K562 (cell line): ENCODE measurements around the gene BCO2. TPM values are rescaled to one million over a fixed set of nuclear protein-coding genes. Genes with fewer than 3 reads are reported as not detected.

Experiments used
- CHD4 ChIP-seq: fragments of 200-600 bp; sonication (generic); IDR thresholded peaks from 3 replicates; pipeline ENCODE4 v1.6.1; 2012; ENCODE audit warnings: low read depth, mild to moderate bottlenecking, mixed read lengths, low read length, inconsistent platforms; ENCODE audit not compliant: insufficient read depth, insufficient replicate concordance, poor library complexity, severe bottlenecking
- FOXA1 ChIP-seq: fragments of 450-650 bp; IDR thresholded peaks from 2 replicates; pipeline ENCODE4 v1.6.1; 2016; ENCODE audit warnings: mild to moderate bottlenecking, borderline replicate concordance
- GTF2F1 ChIP-seq: IDR thresholded peaks from 2 replicates; pipeline ENCODE4 v1.6.1; 2011; ENCODE audit warnings: low read depth, low read length, improper control_type of control experiment
- HNRNPK ChIP-seq: fragments of 200-400 bp; formaldehyde crosslinking; IDR thresholded peaks from one replicate; pipeline ENCODE4 v1.6.1; 2018; ENCODE audit warnings: mild to moderate bottlenecking, low read depth, low read length; ENCODE audit not compliant: poor library complexity, severe bottlenecking
- MAFK ChIP-seq: IDR thresholded peaks from 2 replicates; pipeline ENCODE4 v1.6.1; 2011; ENCODE audit warnings: low read length, improper control_type of control experiment
- NFIX ChIP-seq: fragments of 250-450 bp; sonication (Bioruptor Pico); IDR thresholded peaks from 2 replicates; pipeline ENCODE4 v1.4.0; 2020; ENCODE audit warnings: low read depth, mild to moderate bottlenecking, moderate library complexity
- RFX7 ChIP-seq: fragments of 250-450 bp; sonication (Bioruptor Pico); IDR thresholded peaks from 2 replicates; pipeline ENCODE4 v1.5.1; 2021; ENCODE audit warnings: mild to moderate bottlenecking
- SPI1 ChIP-seq: IDR thresholded peaks from 2 replicates; pipeline ENCODE4 v1.6.1; 2011; ENCODE audit warnings: low read depth, low read length, control low read depth, borderline replicate concordance
- ZNF354B ChIP-seq: fragments of 250-450 bp; sonication (Bioruptor Pico); IDR thresholded peaks from 2 replicates; pipeline ENCODE4 v1.4.0; 2020
- ZNF644 ChIP-seq: fragments of 200-800 bp; sonication (Bioruptor generic); IDR thresholded peaks from 2 replicates; pipeline ENCODE4 v1.6.1; 2016; ENCODE audit warnings: low read depth, missing genetic modification characterization, missing compliant biosample characterization
- polyA plus RNA-seq, 8 experiments: library from polyadenylated mRNA; depleted of rRNA in 4 of 8; stranded (reverse) in 5 of 8; unstranded in 3 of 8; fragments of >200 nt; fragmentation: Nextera tagmentation in 2 of 8; fragmentation: Illumina TruSeq in 1 of 8; extraction: Ambion mirVana in 2 of 8; extraction: Trizol in 1 of 8; gene quantifications; 2 replicates each; pipeline versions ENCODE4 v1.2.1 to v1.2.3, GENCODE V29; 2011 to 2014; ENCODE audit warnings: inconsistent platforms in 1 of 8, missing spikeins in 1 of 8
- total RNA-seq, 7 experiments: library from RNA; depleted of rRNA in 6 of 7; stranded (reverse); fragments of >200 nt in 6 of 7; fragmentation: Illumina TruSeq in 2 of 7; extraction: Trizol in 2 of 7; gene quantifications; 2 replicates each; pipeline versions ENCODE4 v1.2.1 to v1.2.3, GENCODE V29; 2011 to 2021; ENCODE audit warnings: low replicate concordance in 1 of 7
- TF ChIP-seq, protein P1 (sequence below): sonication (generic); formaldehyde crosslinking; IDR thresholded peaks from 2 replicates; pipeline ENCODE4 v1.8.0; 2022; ENCODE audit warnings: mild to moderate bottlenecking, missing genetic modification reagents
- TF ChIP-seq, protein P2 (sequence below): sonication (generic); formaldehyde crosslinking; IDR thresholded peaks from 2 replicates; pipeline ENCODE4 v1.8.0; 2022; ENCODE audit warnings: mild to moderate bottlenecking, missing genetic modification reagents
- TF ChIP-seq, protein P3 (sequence below): sonication (generic); formaldehyde crosslinking; IDR thresholded peaks from 2 replicates; pipeline ENCODE4 v1.8.1; 2023; ENCODE audit warnings: mild to moderate bottlenecking, missing genetic modification reagents, moderate library complexity
- TF ChIP-seq, protein P4 (sequence below): fragments of 450-650 bp; IDR thresholded peaks from 2 replicates; pipeline ENCODE4 v1.6.1; 2016; ENCODE audit warnings: antibody characterized with exemption
- TF ChIP-seq, protein P5 (sequence below): fragments of 250-450 bp; sonication (Bioruptor Pico); IDR thresholded peaks from 2 replicates; pipeline ENCODE4 v1.8.0; 2022; ENCODE audit warnings: inconsistent platforms, mild to moderate bottlenecking, moderate library complexity, borderline replicate concordance
- TF ChIP-seq, protein P6 (sequence below): fragments of 450-650 bp; formaldehyde crosslinking; IDR thresholded peaks from 2 replicates; pipeline ENCODE4 v1.4.0; 2020; ENCODE audit warnings: mild to moderate bottlenecking, moderate library complexity
- TF ChIP-seq, protein P7 (sequence below): fragments of 250-450 bp; sonication (Bioruptor Pico); IDR thresholded peaks from 2 replicates; pipeline ENCODE4 v1.4.0; 2020; ENCODE audit warnings: borderline replicate concordance

BCO2 gene
- total and polyA plus RNA-seq, 9 of the 15 experiments (the other 6 are each of a cell fraction or from before 2014, with no cell fraction given) = 0.21 to 1.0 (median 0.47) TPM; not detected in 1

DNA sequence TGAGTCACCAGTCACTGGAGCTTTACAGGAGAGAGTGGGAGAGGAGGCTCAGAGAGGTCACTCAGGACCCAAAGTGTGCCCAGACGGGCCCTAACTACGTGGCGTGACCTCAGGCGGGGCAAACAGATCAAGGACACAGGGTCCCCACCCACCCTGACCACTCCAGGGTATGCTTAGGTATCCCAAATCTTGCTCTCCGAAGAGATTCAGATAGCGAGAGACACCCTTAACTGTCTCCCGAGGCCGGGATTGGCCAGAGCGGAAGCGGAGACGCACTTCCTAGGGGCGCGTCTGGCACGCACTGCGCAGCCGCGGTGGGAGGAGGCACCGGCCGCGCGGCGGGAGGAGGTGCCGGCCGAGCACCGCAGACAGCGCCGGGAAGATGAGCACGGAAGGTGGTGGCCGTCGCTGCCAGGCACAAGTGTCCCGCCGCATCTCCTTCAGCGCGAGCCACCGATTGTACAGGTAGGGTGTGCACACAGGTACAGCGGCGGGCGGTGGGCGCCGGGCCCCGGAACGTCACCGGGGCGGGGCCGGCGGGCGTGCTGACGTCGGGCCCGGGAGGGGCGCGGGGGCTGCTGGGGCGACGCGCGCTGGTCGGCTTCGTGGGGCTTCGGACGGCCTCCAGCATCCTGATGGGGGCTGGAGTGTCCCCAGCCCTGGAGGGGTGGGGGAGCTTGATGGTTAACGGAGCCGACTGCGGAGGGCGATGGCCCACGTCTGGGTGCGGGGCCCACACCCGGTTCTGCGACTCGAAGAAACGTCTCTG is 50.9 kb downstream of the BCO2 start, which contains the start of gene PTS (continued):
- no peak for TF ChIP-seq NFIX
- TF ChIP-seq, protein P1, sequence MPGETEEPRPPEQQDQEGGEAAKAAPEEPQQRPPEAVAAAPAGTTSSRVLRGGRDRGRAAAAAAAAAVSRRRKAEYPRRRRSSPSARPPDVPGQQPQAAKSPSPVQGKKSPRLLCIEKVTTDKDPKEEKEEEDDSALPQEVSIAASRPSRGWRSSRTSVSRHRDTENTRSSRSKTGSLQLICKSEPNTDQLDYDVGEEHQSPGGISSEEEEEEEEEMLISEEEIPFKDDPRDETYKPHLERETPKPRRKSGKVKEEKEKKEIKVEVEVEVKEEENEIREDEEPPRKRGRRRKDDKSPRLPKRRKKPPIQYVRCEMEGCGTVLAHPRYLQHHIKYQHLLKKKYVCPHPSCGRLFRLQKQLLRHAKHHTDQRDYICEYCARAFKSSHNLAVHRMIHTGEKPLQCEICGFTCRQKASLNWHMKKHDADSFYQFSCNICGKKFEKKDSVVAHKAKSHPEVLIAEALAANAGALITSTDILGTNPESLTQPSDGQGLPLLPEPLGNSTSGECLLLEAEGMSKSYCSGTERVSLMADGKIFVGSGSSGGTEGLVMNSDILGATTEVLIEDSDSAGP (CRISPR knock-in tag) = no peak
- no peak for TF ChIP-seq ZNF644 (tag)
- TF ChIP-seq, protein P2, sequence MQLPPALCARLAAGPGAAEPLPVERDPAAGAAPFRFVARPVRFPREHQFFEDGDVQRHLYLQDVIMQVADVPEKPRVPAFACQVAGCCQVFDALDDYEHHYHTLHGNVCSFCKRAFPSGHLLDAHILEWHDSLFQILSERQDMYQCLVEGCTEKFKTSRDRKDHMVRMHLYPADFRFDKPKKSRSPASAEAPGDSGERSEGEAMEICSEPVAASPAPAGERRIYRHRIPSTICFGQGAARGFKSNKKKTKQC = no peak
- TF ChIP-seq, protein P3, sequence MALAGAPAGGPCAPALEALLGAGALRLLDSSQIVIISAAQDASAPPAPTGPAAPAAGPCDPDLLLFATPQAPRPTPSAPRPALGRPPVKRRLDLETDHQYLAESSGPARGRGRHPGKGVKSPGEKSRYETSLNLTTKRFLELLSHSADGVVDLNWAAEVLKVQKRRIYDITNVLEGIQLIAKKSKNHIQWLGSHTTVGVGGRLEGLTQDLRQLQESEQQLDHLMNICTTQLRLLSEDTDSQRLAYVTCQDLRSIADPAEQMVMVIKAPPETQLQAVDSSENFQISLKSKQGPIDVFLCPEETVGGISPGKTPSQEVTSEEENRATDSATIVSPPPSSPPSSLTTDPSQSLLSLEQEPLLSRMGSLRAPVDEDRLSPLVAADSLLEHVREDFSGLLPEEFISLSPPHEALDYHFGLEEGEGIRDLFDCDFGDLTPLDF (CRISPR knock-in tag) = 0 out of 2 replicates have a peak, but pooled peaks have one; percentile 34
- TF ChIP-seq CHD4 = no peak
- no peak for TF ChIP-seq MAFK
- TF ChIP-seq, protein P4, sequence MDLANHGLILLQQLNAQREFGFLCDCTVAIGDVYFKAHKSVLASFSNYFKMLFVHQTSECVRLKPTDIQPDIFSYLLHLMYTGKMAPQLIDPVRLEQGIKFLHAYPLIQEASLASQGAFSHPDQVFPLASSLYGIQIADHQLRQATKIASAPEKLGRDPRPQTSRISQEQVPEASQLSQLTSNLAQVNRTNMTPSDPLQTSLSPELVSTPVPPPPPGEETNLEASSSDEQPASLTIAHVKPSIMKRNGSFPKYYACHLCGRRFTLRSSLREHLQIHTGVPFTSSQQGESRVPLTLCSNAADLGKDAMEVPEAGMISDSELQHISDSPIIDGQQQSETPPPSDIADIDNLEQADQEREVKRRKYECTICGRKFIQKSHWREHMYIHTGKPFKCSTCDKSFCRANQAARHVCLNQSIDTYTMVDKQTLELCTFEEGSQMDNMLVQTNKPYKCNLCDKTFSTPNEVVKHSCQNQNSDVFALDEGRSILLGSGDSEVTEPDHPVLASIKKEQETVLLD = peak; percentile 69; the same call in 1 of the 2 replicates
- TF ChIP-seq, protein P5, sequence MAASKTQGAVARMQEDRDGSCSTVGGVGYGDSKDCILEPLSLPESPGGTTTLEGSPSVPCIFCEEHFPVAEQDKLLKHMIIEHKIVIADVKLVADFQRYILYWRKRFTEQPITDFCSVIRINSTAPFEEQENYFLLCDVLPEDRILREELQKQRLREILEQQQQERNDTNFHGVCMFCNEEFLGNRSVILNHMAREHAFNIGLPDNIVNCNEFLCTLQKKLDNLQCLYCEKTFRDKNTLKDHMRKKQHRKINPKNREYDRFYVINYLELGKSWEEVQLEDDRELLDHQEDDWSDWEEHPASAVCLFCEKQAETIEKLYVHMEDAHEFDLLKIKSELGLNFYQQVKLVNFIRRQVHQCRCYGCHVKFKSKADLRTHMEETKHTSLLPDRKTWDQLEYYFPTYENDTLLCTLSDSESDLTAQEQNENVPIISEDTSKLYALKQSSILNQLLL (CRISPR knock-in tag) = no peak
- peak; percentile 81 for TF ChIP-seq SPI1
- TF ChIP-seq, protein P6, sequence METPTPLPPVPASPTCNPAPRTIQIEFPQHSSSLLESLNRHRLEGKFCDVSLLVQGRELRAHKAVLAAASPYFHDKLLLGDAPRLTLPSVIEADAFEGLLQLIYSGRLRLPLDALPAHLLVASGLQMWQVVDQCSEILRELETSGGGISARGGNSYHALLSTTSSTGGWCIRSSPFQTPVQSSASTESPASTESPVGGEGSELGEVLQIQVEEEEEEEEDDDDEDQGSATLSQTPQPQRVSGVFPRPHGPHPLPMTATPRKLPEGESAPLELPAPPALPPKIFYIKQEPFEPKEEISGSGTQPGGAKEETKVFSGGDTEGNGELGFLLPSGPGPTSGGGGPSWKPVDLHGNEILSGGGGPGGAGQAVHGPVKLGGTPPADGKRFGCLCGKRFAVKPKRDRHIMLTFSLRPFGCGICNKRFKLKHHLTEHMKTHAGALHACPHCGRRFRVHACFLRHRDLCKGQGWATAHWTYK = no peak
- TF ChIP-seq ZNF354B = no peak
- TF ChIP-seq, protein P7, sequence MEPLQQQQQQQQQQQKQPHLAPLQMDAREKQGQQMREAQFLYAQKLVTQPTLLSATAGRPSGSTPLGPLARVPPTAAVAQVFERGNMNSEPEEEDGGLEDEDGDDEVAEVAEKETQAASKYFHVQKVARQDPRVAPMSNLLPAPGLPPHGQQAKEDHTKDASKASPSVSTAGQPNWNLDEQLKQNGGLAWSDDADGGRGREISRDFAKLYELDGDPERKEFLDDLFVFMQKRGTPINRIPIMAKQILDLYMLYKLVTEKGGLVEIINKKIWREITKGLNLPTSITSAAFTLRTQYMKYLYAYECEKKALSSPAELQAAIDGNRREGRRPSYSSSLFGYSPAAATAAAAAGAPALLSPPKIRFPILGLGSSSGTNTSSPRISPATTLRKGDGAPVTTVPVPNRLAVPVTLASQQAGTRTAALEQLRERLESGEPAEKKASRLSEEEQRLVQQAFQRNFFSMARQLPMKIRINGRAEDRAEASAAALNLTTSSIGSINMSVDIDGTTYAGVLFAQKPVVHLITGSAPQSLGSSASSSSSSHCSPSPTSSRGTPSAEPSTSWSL (CRISPR knock-in tag) = no peak
- no peak for TF ChIP-seq RFX7 (CRISPR knock-in tag)
- TF ChIP-seq HNRNPK = no peak
- TF ChIP-seq FOXA1 = no peak
- peak; percentile 8; the same call in 1 of the 2 replicates for TF ChIP-seq GTF2F1
